HG02571 (cell line): ENCODE data around the gene HSPA12B.

Experiments used
- ATAC-seq: cut with Tn5 transposase; IDR thresholded peaks from one replicate; pipeline ENCODE4 v1.9.1; 2021; ENCODE audit warnings: mild to moderate bottlenecking, moderate library complexity; ENCODE audit not compliant: unreplicated experiment

The HSPA12B gene

GRCh38 chr20:3729378-3729777 lies 3.1 kb upstream of the HSPA12B start:
- ATAC-seq = no peak

GRCh38 chr20:3729811-3730540 lies 2.5 kb upstream of the HSPA12B start:
- ATAC-seq = no peak

DNA sequence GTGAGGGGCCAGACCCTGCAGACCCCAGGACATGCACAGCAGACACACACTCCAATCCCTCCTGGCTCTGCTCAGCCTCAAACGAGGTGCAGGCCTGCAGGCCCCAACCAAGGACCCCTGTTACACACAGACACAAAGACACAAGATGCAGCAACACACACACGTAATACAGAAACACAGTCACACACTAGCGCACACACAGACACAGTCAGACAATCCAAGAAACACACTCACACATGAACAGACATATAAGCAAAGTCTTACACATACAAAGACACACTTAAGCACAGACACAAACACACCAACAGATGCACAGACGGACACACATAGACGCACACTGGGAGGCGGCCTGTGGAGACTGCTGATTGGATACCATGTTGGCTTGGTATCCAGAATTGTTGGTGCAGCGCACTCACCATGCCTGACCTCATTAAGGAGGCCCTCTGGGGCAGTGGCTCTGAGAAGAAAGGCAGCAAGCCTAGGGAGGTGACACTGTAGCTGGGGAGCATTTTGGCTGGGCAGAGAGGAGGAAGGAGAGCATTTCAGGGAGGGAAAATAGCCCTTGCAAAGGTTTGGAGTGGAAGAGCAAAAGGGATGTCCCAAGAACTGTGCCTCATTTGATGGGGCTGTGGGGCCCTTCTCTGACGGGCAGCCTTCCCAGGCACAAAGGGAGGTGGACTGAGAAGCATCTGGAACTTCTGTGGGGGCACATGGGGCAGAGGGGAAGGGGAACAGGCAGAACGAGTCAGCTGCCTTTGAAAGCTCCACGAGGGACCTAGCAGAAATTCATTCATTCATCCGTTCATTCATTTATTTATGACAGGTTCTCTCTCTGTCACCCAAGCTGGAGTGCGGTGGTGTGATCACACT lies 1.4 kb upstream of the HSPA12B start:
- ATAC-seq = no peak

GRCh38 chr20:3731944-3732326 lies 550 bp upstream of the HSPA12B start:
- no peak for ATAC-seq

- ATAC-seq = no peak
Observed at GRCh38 chr20:3733119-3733995, 872 bp downstream of the HSPA12B start.

GRCh38 chr20:3734111-3734843 lies 1.8 kb downstream of the HSPA12B start:
- no peak for ATAC-seq

DNA sequence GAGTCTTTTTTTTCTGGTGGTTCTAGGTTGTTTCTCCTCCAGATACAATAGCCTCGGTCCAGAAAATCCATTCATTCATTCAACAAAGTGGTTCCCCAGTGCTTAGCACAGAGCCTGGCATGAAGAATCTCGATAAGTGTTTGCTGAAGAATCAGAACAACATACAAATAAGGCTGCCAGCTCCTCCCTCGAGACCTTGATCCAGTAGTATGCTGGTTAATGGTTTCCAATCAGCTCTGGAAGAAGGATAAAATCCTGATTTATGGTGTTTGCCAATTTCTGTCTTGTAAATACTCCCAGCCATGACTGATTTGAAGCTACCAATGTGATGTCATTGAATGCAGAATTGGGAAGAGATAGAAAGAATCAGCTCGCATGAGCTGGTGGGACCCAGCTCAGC lies 3.3 kb downstream of the HSPA12B start:
- no peak for ATAC-seq

- ATAC-seq = no peak
Observed at GRCh38 chr20:3738111-3739053, 5.9 kb downstream of the HSPA12B start.

DNA sequence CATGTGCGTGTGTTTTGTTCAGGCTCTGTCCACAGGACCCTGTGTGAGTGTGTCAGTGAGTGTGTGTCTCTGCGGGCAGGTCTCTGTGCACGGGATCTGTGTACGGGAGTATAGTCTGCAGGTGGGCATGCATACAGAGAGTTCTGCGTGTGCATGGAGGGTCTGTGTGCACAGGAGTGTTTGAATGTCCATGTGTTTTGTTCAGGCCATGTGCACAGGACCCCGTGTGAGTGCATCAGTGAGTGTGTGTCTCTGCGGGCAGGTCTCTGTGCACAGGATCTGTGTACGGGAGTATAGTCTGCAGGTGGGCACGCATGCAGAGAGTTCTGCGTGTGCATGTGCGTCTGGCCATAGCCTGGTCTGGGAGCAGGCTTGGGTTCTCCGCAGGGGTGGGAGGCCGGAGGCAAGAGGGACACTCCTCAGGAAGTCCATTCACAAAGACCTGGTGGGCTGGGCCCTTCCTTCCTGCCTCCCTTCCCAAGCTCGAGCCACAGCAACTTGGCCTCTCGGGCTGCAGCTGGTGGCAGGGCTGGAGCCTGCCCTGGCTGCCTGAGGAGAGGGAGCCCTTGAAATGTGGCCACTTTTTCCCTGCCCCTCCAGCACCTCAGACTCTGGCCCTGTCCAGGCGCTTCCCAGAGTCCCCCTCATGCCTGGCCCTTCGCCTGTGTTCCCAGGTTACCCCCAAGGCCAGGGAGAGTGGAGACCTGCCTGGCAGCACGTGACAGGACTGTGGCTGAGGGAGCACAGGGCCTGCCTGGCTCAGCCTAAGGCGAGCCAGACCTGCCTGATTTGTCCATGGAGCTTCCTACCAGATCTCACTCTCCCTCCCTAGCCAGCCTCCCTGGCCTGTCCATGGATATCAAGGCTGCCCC lies 6.8 kb downstream of the HSPA12B start:
- no peak for ATAC-seq

DNA sequence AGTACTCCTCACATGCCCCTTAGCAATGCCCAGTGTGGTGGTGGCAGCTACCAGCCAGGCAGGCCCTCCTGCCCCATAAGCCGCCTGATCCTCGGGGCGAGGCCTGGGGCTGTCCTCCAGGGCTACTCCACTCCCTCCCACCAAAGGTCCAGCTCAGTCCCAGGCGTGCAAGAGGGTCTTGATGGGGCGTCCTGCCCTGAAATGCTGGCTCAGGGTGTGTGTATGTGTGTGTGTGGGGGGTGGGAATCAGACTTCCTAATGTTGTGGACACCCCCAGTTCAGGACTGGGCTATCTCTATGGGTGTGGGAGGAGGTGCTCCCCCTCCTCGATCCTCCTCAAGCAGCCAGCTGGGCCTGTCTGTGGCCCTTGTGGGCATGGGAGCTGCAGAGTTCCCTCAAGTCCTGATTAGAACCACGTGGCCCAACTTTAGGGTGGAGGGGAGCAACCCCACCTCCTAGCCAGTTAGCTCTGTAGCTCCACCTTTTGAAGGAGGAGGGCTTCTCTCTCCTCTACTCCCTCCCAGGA lies 7.5 kb downstream of the HSPA12B start:
- no peak for ATAC-seq

DNA sequence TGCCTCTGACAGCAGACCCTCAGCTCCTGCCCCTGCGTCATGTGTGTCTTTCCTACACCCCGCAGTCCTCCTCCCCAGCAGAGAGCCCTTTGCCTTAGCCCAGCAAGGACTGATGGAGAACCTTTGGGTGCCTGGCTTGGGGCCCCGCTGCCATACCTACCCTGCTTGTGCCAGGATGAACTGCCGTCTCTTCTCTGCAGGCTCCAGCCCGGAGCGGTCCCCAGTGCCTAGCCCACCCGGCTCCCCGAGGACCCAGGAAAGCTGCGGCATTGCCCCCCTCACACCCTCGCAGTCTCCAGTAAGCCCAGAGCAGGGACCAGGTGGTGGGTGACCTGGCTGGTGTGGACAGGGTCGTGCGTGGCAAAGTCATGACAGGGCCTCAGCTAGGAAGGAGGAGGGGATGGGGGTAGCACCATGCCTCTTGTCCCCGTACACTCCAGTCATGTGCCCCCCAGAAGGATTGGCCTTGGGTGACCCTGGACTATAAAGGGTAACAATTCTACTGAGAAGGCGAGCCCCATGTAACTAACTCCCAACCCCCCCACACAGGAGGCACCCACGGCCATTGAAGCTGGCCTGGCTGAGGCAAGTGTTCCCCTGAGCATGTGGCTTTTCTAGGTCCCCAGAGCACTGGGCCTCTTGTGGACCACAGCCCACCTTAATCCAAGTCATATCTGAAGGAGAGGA lies 8.3 kb downstream of the HSPA12B start:
- no peak for ATAC-seq

DNA sequence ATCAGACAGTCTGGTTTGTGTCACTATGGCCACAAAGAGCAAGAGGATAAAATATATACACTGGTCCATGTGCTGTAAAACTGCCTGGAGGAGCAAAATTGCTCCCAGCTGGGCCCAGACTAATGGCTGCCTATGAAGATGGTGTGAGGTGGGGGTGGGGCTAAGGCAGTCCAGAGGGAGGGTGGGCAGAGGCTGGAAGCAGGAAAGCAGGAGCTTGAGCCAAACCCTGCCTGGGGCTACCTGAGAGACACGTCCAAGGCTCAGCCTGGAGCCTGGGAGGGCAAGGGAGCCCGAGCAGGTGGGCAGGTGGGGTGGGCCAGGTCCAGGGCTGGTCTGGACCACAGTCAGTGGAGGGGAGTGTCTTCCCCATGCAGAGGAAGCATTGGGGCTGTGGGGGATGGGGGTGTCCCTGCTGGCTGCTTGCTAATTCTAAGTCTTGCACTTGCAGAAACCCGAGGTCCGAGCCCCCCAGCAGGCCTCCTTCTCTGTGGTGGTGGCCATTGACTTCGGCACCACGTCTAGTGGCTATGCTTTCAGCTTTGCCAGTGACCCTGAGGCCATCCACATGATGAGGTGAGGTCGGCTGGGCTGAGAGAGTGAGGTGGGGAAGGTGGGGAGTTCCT lies 9.5 kb downstream of the HSPA12B start:
- no peak for ATAC-seq

DNA sequence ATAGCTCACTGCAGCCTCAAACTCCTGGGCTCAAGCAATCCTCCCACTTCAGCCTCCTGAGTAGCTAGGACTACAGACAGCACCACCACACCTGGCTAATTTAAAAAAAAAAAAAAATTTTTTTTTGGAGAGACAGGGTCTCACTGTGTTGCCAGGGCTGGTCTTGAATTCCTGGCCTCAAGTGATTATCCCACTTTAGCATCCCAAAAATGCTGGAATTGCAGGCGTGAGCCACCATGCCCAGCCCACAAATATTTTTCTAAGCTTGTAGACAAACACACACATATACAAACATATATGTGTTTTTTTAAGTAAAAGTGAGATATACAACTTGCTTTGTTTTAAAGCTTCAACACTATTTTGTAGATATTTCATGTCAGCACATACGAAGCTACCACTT lies 10.8 kb downstream of the HSPA12B start:
- ATAC-seq = no peak

DNA sequence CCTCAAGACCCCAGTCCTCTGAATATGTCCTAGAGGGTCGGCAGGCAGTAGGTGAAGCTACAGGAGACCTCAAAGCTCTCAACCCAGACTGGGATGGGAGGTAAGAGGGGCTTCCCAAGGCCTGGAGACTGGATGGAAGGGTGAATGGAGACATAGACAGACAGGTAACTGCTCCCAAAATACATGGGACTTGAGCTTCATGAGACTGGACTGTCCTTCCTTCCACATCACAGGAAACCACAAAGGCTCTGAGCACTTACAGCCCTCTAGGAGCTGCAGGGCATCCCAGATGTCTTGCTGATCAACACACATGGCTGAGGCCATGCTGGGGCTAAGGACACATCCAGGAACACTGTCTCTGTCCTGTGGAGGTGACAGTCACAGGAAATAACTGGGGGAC lies 11.6 kb downstream of the HSPA12B start:
- no peak for ATAC-seq

DNA sequence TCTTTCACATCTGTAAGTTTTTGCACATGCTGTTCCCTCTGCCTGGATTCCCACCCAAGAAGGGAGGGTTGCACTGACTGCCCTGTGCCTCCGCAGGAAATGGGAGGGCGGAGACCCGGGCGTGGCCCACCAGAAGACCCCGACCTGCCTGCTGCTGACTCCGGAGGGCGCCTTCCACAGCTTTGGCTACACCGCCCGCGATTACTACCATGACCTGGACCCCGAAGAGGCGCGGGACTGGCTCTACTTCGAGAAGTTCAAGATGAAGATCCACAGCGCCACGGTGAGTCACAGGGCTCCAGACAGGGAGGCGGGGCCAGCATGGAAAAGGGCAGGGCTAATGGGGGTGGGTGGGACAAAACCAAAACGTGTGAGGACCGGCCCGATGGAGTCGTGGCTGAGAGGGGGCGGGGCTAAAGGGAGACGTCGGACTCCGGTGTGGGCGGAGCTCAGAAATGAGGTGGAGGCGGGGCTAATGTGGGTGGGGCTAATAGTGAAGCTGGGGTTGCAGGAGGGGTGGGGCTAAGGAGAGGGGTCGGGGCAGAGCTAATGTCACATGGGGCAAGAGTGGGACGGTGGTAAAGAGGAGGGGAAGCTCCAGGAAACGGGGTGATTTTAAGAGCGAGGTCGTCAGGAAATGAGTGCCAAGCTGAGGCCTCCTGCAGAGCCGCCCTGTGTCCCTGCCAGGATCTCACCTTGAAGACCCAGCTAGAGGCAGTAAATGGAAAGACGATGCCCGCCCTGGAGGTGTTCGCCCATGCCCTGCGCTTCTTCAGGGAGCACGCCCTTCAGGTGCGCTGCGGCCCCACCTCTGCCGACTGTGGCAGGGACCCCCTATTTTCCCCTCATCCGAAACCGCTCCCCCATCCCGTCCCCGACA lies 12.6 kb downstream of the HSPA12B start:
- ATAC-seq = no peak

DNA sequence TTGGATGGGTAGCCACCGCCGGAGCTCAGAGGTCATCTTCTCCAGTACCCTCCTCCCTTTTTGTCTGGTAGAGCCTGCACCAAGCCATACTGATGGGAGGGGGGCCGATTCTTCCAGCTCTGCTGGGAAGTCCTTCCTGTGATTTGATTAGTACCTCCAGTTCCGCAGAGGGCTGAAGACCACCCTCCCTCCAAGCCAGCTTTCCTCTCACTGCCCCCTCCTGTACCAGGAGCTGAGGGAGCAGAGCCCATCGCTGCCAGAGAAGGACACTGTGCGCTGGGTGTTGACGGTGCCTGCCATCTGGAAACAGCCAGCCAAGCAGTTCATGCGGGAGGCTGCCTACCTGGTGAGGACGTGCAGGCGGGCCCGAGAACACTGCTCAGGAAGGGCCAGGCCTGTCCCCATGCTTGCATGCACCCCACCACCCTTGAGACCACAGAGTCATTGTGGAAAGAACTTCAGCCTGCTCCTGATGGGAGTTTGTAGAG lies 13.2 kb downstream of the HSPA12B start:
- ATAC-seq = no peak
